ENCODE results near the gene NCMAP.

DNA sequence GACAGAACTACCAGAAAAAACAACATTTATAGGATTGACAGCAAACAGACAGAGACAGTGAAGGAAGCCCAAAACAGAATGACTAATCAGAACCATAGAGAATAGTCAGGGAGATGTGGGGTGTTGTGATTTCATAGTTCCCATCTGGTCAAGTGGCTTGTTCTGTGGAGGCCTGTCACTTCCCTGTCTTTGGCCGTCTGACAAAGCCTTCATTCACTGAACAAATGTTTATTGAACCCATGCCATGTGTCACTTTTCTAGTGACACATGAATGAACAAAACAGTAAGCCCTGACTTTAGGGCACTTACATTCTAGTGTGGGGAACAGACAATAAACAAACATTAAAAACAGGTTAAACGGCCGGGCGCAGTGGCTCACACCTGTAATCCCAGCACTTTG lies 84.0 kb downstream of the NCMAP start:
- TF ChIP-seq POLR2A (IDR thresholded peaks at IDR 0.05): no peak
- TF ChIP-seq, protein P1, sequence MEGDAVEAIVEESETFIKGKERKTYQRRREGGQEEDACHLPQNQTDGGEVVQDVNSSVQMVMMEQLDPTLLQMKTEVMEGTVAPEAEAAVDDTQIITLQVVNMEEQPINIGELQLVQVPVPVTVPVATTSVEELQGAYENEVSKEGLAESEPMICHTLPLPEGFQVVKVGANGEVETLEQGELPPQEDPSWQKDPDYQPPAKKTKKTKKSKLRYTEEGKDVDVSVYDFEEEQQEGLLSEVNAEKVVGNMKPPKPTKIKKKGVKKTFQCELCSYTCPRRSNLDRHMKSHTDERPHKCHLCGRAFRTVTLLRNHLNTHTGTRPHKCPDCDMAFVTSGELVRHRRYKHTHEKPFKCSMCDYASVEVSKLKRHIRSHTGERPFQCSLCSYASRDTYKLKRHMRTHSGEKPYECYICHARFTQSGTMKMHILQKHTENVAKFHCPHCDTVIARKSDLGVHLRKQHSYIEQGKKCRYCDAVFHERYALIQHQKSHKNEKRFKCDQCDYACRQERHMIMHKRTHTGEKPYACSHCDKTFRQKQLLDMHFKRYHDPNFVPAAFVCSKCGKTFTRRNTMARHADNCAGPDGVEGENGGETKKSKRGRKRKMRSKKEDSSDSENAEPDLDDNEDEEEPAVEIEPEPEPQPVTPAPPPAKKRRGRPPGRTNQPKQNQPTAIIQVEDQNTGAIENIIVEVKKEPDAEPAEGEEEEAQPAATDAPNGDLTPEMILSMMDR (IDR thresholded peaks at IDR 0.05): no peak
